ENCODE measurements around the gene NXF3. TPM values are rescaled to one million over a fixed set of nuclear protein-coding genes. Genes with fewer than 3 reads are reported as not detected.

Gene NXF3
- total RNA-seq (2014; rRNA removed; shearing (Covaris generic)): not detected in 2 replicates
- not detected in 2 replicates for polyA plus RNA-seq (2016; fragmentation: Nextera tagmentation; extraction: Ambion mirVana)
- long read RNA-seq: 0 reads

- Mint-ChIP-seq H3K9me3 (no peaks in the 10 kb centered on the region; the same call in 2 of the 3 replicates), H3K36me3 (ENCODE audit: low read depth) (peaks cover 3% of the 10 kb centered on the region; the same call in 1 of the 3 replicates), H3K27me3 (ENCODE audit: insufficient read depth, low read depth, poor library complexity) (no peaks in the 10 kb centered on the region), H3K4me3 (no peak within 1 kb of the TSS), H3K27ac (no peak within 1 kb of the TSS), H3K4me1 (peaks cover 6% of the 10 kb centered on the region; the same call in 2 of the 3 replicates)
- Histone ChIP-seq H3K9me2 (ENCODE audit: insufficient read depth) (no peaks in the 10 kb centered on the region), H2AFZ (no peak within 1 kb of the TSS), H3K79me2 (replicated peaks; ENCODE audit: insufficient read depth) (no peaks in the 10 kb centered on the region), H3F3A (replicated peaks; ENCODE audit: low read depth) (no peaks in the 10 kb centered on the region), H3K4me3 (no peak within 1 kb of the TSS), H3K4me2 (no peak within 1 kb of the TSS), H3K36me3 (ENCODE audit: insufficient read depth) (no peaks in the 10 kb centered on the region), H3K4me1 (ENCODE audit: insufficient read depth) (peaks cover 3% of the 10 kb centered on the region; the same call in 1 of the 2 replicates), H3K27ac (ENCODE audit: low read depth) (no peak within 1 kb of the TSS), H4K20me1 (replicated peaks; ENCODE audit: insufficient read depth) (no peaks in the 10 kb centered on the region), H3K27me3 (ENCODE audit: insufficient read depth) (no peaks in the 10 kb centered on the region)
- no peak for TF ChIP-seq POLR2AphosphoS5 (IDR thresholded peaks at IDR 0.05; ENCODE audit: low read depth)
- TF ChIP-seq STAT1 (IDR thresholded peaks at IDR 0.05; ENCODE audit: unreplicated experiment): no peak
- no peak for TF ChIP-seq ZNF331 (CRISPR knock-in tag; IDR thresholded peaks at IDR 0.05; ENCODE audit: low read depth)
- no peak for TF ChIP-seq ETS1 (IDR thresholded peaks at IDR 0.05)
- no peak for TF ChIP-seq CREB1 (CRISPR knock-in tag; IDR thresholded peaks at IDR 0.05; ENCODE audit: low read depth)
- TF ChIP-seq ZNF462 (CRISPR knock-in tag; IDR thresholded peaks at IDR 0.05): no peak
- no peak for TF ChIP-seq NANOG (IDR thresholded peaks at IDR 0.05; ENCODE audit: borderline replicate concordance)
- TF ChIP-seq JUNB (IDR thresholded peaks at IDR 0.05; ENCODE audit: unreplicated experiment): no peak
- no peak for TF ChIP-seq CTCF (conservative IDR thresholded peaks at IDR 0.05; ENCODE audit: low read depth in 2 of 2)
- no peak for TF ChIP-seq EZH2 (IDR thresholded peaks at IDR 0.05; ENCODE audit: low read depth, unreplicated experiment)
- TF ChIP-seq REST (IDR thresholded peaks at IDR 0.05; ENCODE audit: unreplicated experiment): no peak
- TF ChIP-seq EZH2phosphoT487 (IDR thresholded peaks at IDR 0.05; ENCODE audit: unreplicated experiment): no peak
- TF ChIP-seq ZNF114 (CRISPR knock-in tag; IDR thresholded peaks at IDR 0.05): no peak
- no peak for ATAC-seq
- no peak for DNase-seq (ENCODE audit: low spot score)
These were observed at the start of gene NXF3 for GRCh38 chrX:103092942-103093341. Gene NXF3 (minus strand): TSS chrX:103093143. CDS start chrX:103093023, 120 bp downstream.
